ENCODE data around the gene CCDC157.

The CCDC157 gene

GRCh38 chr22:30309951-30310741 is 46.7 kb upstream of the CCDC157 start:
- DNase-seq (ENCODE audit: low spot score): no peak
- Histone ChIP-seq H3K27ac (ENCODE audit: poor library complexity, severe bottlenecking) (no peak overlapping the region), H3K4me3 (ENCODE audit: severe bottlenecking) (no peak overlapping the region), H3K9me3 (ENCODE audit: severe bottlenecking) (no peaks in the 10 kb centered on the region), H3K36me3 (ENCODE audit: low read depth) (no peaks in the 10 kb centered on the region), H3K4me1 (ENCODE audit: insufficient read depth, poor library complexity, severe bottlenecking) (peaks cover 44% of the 10 kb centered on the region), H3K27me3 (ENCODE audit: insufficient read depth, poor library complexity, severe bottlenecking) (no peaks in the 10 kb centered on the region)
- no peak for ATAC-seq (ENCODE audit: low read depth)
- TF ChIP-seq CTCF (IDR thresholded peaks at IDR 0.05; ENCODE audit: poor library complexity, severe bottlenecking): no peak

DNA sequence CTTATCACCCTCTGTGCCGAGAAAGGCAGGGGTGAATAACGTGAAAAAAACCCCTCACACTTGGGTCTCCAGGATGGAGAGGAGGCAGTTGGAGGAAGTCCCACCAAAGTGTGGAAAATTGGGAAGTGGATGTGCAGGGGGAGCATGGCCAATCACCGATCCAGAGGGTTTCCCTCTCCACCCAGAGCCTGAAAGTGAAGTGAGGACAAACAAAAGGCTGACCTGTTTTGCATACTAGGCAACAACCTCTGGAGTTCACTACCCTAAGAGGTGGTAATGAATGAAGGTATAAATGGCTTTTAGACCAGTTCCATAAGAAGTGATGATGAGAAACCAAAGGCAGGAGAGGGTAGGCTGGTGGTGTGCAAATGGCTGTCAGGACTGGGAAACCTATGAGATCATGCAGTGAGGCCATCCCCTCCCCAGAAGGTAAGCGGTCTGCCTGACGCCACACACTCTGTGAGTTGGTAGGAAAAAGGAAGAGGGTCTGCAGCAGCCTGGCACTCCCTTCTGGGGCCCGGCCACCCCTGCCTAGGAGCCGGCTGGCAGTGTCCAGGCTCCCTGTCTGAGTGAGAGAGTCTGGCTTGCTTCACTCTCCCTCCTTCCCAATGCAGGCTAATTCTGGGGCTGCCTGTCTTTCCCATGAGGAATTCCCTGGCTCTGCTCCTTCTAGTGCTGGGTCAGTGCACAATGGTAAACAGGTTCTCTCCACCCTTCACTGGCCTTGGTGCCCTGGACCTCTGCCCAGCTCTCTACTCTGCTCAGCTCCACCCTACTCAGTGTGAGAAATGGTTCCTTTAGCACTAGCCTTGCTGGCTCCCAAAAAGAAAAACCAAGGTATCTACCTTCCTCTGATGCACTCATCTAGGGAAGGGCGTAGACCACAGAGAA is 45.7 kb upstream of the CCDC157 start:
- Histone ChIP-seq H3K9me3 (ENCODE audit: severe bottlenecking) (no peaks in the 10 kb centered on the region), H3K36me3 (ENCODE audit: low read depth) (no peaks in the 10 kb centered on the region), H3K4me3 (ENCODE audit: severe bottlenecking) (no peak overlapping the region), H3K27me3 (ENCODE audit: insufficient read depth, poor library complexity, severe bottlenecking) (no peaks in the 10 kb centered on the region), H3K4me1 (ENCODE audit: insufficient read depth, poor library complexity, severe bottlenecking) (peaks cover 37% of the 10 kb centered on the region), H3K27ac (ENCODE audit: poor library complexity, severe bottlenecking) (peak overlapping the region; percentile 44)
- DNase-seq (ENCODE audit: low spot score) (no peak), ATAC-seq (ENCODE audit: low read depth) (peak; percentile 25)
- no peak for TF ChIP-seq CTCF (IDR thresholded peaks at IDR 0.05; ENCODE audit: poor library complexity, severe bottlenecking)

DNA sequence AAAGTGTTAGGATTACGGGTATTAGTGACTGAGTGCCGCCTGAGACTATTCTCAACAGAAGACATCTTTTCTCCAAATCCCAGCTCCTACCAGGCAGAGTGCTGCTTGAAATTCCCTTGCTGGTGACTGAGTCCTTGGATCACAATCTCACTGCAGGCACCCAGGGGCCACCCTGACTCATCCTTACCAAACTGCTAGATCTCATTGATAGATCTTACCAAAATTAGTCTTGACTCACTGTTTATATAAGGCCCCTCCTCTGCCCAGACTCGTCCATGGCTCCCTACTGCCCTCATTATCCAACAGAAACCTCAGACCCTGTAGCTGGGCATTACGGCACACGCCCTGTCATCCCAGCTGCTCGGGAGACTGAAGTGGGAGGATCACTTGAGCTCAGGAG is 44.8 kb upstream of the CCDC157 start:
- Histone ChIP-seq H3K9me3 (ENCODE audit: severe bottlenecking) (no peaks in the 10 kb centered on the region), H3K27me3 (ENCODE audit: insufficient read depth, poor library complexity, severe bottlenecking) (no peaks in the 10 kb centered on the region), H3K27ac (ENCODE audit: poor library complexity, severe bottlenecking) (peak overlapping the region; percentile 44), H3K4me3 (ENCODE audit: severe bottlenecking) (no peak overlapping the region), H3K4me1 (ENCODE audit: insufficient read depth, poor library complexity, severe bottlenecking) (peaks cover 31% of the 10 kb centered on the region), H3K36me3 (ENCODE audit: low read depth) (no peaks in the 10 kb centered on the region)
- no peak for DNase-seq (ENCODE audit: low spot score)
- no peak for TF ChIP-seq CTCF (IDR thresholded peaks at IDR 0.05; ENCODE audit: poor library complexity, severe bottlenecking)
- peak; percentile 93 for ATAC-seq (ENCODE audit: low read depth)

- no peak for TF ChIP-seq CTCF (IDR thresholded peaks at IDR 0.05; ENCODE audit: poor library complexity, severe bottlenecking)
- H3K27ac ChIP-seq (ENCODE audit: poor library complexity, severe bottlenecking): no peak overlapping the region
- ATAC-seq (ENCODE audit: low read depth) (no peak), DNase-seq (ENCODE audit: low spot score) (no peak)
- H3K4me1 ChIP-seq (ENCODE audit: insufficient read depth, poor library complexity, severe bottlenecking): peaks cover 27% of the 10 kb centered on the region
- H3K27me3 ChIP-seq (ENCODE audit: insufficient read depth, poor library complexity, severe bottlenecking): no peaks in the 10 kb centered on the region
- no peak overlapping the region for H3K4me3 ChIP-seq (ENCODE audit: severe bottlenecking)
- H3K36me3 ChIP-seq (ENCODE audit: low read depth): no peaks in the 10 kb centered on the region
- H3K9me3 ChIP-seq (ENCODE audit: severe bottlenecking): no peaks in the 10 kb centered on the region
Observed at GRCh38 chr22:30313527-30314363, 43.1 kb upstream of the CCDC157 start.

All from RWPE2 (cell line).